HG03460 (cell line): ENCODE measurements around the gene C1QBP.
"Not testable (repeated sequence)": the region's sequence is repeated elsewhere in the genome, so short reads cannot be mapped to it uniquely, and the experiment has no call there.

ENCODE experiments used
- ATAC-seq: cut with Tn5 transposase; IDR thresholded peaks from one replicate; pipeline ENCODE4 v1.9.1; 2021; ENCODE audit not compliant: unreplicated experiment

The C1QBP gene

GRCh38 chr17:5434984-5435383, 4.0 kb downstream of the C1QBP start:
- ATAC-seq, result no peak

- no peak for ATAC-seq
Observed at GRCh38 chr17:5431949-5432556, 6.9 kb downstream of the C1QBP start.

GRCh38 chr17:5431234-5431633, 7.7 kb downstream of the C1QBP start:
- not testable (repeated sequence) for ATAC-seq

GRCh38 chr17:5430413-5430999, 8.4 kb downstream of the C1QBP start:
- no peak for ATAC-seq

GRCh38 chr17:5429191-5429887, 9.6 kb downstream of the C1QBP start:
- no peak for ATAC-seq

- no peak for ATAC-seq
Observed at GRCh38 chr17:5425826-5426225, 13.1 kb downstream of the C1QBP start.

GRCh38 chr17:5424909-5425308, 14.0 kb downstream of the C1QBP start:
- no peak for ATAC-seq

GRCh38 chr17:5422505-5422904, 16.4 kb downstream of the C1QBP start:
- ATAC-seq, result no peak

- ATAC-seq, result peak; percentile 58
Observed at GRCh38 chr17:5419959-5420653, 18.8 kb downstream of the C1QBP start, which contains the start of gene RPAIN. Gene RPAIN, plus strand, starts transcription at chr17:5420182. Its CDS starts 29 bp downstream, at chr17:5420211.

GRCh38 chr17:5419356-5419958, 19.5 kb downstream of the C1QBP start, which contains the start of gene NUP88:
Gene NUP88, minus strand, starts transcription at chr17:5419662. Its CDS starts 12 bp downstream, at chr17:5419650.
- ATAC-seq, result peak; percentile 83

- ATAC-seq, result peak; percentile 27
Observed at GRCh38 chr17:5418858-5419355, 20.0 kb downstream of the C1QBP start.

- no peak for ATAC-seq
Observed at GRCh38 chr17:5416901-5417300, 22.1 kb downstream of the C1QBP start.

- no peak for ATAC-seq
Observed at GRCh38 chr17:5413682-5414081, 25.3 kb downstream of the C1QBP start.

- ATAC-seq, result no peak
Observed at GRCh38 chr17:5410594-5411272, 28.2 kb downstream of the C1QBP start.

- ATAC-seq, result no peak
Observed at GRCh38 chr17:5408186-5408585, 30.8 kb downstream of the C1QBP start.

- no peak for ATAC-seq
Observed at GRCh38 chr17:5405400-5405799, 33.6 kb downstream of the C1QBP start.

GRCh38 chr17:5399767-5400166, 39.2 kb downstream of the C1QBP start:
- no peak for ATAC-seq

GRCh38 chr17:5396612-5397011, 42.3 kb downstream of the C1QBP start:
- ATAC-seq, result no peak

- ATAC-seq, result no peak
Observed at GRCh38 chr17:5391678-5392077, 47.3 kb downstream of the C1QBP start.
